MCF 10A (cell line): ENCODE results near the gene ADAM17. TPM values are rescaled to one million over a fixed set of nuclear protein-coding genes. Genes with fewer than 3 reads are reported as not detected.

Experiments
- BruUV-seq: library from RNA; stranded (reverse); fragments of 400-500 nt; replicated peaks from 2 replicates; lab custom pipeline; 2021; lab: Mats Ljungman, UMichigan
- CTCF ChIA-PET: fragments of 300-600 bp; sonication (Branson Sonifier 250); formaldehyde crosslinking; extraction: SDS; loops from one replicate; lab custom pipeline; 2021; ENCODE audit warnings: antibody characterized with exemption, inconsistent platforms; lab: Yijun Ruan, JAX
- POLR2A ChIA-PET: fragments of 300-600, 350-650 bp; sonication (Branson Sonifier 250); formaldehyde crosslinking; extraction: SDS; loops from one replicate; lab custom pipeline; 2020; ENCODE audit warnings: antibody characterized with exemption, inconsistent platforms; lab: Yijun Ruan, JAX
- DNase-seq: peaks from one replicate; pipeline ENCODE4 v3.0.0-alpha.2; 2018; ENCODE audit not compliant: unreplicated experiment
- H3K27ac Mint-ChIP-seq: one replicate; pipeline ENCODE4 v1.8.0; 2022; ENCODE audit warnings: mild to moderate bottlenecking, low read depth, mixed read lengths; ENCODE audit not compliant: unreplicated experiment
- H3K27me3 Mint-ChIP-seq: one replicate; pipeline ENCODE4 v1.8.0; 2022; ENCODE audit warnings: mixed read lengths; ENCODE audit not compliant: insufficient read depth, unreplicated experiment
- H3K36me3 Mint-ChIP-seq: one replicate; pipeline ENCODE4 v1.8.0; 2022; ENCODE audit warnings: mild to moderate bottlenecking, moderate library complexity, mixed read lengths; ENCODE audit not compliant: insufficient read depth, unreplicated experiment
- H3K4me1 Mint-ChIP-seq: one replicate; pipeline ENCODE4 v1.8.0; 2022; ENCODE audit warnings: mixed read lengths; ENCODE audit not compliant: insufficient read depth, unreplicated experiment
- H3K4me3 Mint-ChIP-seq: one replicate; pipeline ENCODE4 v1.8.0; 2022; ENCODE audit warnings: mild to moderate bottlenecking, moderate library complexity, mixed read lengths; ENCODE audit not compliant: unreplicated experiment
- H3K9me3 Mint-ChIP-seq: one replicate; pipeline ENCODE4 v1.8.0; 2022; ENCODE audit warnings: mixed read lengths; ENCODE audit not compliant: unreplicated experiment
- intact Hi-C: fragments of 100-400 bp; cut with micrococcal nuclease; formaldehyde crosslinking; loops from 2 replicates; pipeline ENCODE4 v1.14.1; 2022
- total RNA-seq: library from RNA; stranded (reverse); gene quantifications from 2 replicates; pipeline ENCODE4 v1.2.3, GENCODE V29; 2022
- TF ChIP-seq, protein P1 (sequence below): fragments of 200-600 bp; IDR thresholded peaks from one replicate; pipeline ENCODE4 v1.8.0; 2022; ENCODE audit warnings: antibody characterized with exemption, mild to moderate bottlenecking; ENCODE audit not compliant: unreplicated experiment

The ADAM17 gene
- total RNA-seq, 1 experiment from 2014 or later = 44.3 TPM

DNA sequence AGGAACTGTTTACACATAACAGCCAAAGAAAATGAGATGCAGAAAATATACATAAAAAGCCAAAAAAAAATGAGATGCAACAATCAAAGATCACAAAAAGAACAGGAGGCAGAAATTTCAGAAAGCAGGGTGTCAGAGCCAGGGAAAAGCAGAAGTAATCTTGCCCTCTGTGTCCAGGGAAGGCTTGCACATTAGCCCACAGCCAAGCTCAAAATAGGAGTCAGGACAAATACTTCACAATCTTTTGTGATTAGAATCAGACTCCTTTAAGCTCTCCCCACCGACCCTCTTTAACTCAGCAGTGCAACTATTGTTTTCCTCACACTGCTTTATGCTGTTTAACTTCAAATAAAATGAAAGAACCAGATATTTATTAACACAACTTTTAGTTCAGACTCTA lies 46.7 kb downstream of the ADAM17 start:
- Mint-ChIP-seq H3K27ac (no peak overlapping the region), H3K27me3 (no peaks in the 10 kb centered on the region), H3K4me1 (no peaks in the 10 kb centered on the region), H3K36me3 (peaks cover 77% of the 10 kb centered on the region), H3K4me3 (no peak overlapping the region), H3K9me3 (no peaks in the 10 kb centered on the region)
- DNase-seq = no peak
- CTCF ChIA-PET = interaction anchor here (1.1 kb wide), 1 partner anchor 46 kb away, joined by 4 read pairs; no protein-coding TSS in a partner anchor
- intact Hi-C loops = no loop called here
- POLR2A ChIA-PET = interaction anchor here (0.7 to 1.2 kb wide), 2 partner anchors 24 to 121 kb away, joined by 3 to 6 read pairs; no protein-coding TSS in a partner anchor
- BruUV-seq = no TSS peak
- TF ChIP-seq, protein P1, sequence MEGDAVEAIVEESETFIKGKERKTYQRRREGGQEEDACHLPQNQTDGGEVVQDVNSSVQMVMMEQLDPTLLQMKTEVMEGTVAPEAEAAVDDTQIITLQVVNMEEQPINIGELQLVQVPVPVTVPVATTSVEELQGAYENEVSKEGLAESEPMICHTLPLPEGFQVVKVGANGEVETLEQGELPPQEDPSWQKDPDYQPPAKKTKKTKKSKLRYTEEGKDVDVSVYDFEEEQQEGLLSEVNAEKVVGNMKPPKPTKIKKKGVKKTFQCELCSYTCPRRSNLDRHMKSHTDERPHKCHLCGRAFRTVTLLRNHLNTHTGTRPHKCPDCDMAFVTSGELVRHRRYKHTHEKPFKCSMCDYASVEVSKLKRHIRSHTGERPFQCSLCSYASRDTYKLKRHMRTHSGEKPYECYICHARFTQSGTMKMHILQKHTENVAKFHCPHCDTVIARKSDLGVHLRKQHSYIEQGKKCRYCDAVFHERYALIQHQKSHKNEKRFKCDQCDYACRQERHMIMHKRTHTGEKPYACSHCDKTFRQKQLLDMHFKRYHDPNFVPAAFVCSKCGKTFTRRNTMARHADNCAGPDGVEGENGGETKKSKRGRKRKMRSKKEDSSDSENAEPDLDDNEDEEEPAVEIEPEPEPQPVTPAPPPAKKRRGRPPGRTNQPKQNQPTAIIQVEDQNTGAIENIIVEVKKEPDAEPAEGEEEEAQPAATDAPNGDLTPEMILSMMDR = no peak

DNA sequence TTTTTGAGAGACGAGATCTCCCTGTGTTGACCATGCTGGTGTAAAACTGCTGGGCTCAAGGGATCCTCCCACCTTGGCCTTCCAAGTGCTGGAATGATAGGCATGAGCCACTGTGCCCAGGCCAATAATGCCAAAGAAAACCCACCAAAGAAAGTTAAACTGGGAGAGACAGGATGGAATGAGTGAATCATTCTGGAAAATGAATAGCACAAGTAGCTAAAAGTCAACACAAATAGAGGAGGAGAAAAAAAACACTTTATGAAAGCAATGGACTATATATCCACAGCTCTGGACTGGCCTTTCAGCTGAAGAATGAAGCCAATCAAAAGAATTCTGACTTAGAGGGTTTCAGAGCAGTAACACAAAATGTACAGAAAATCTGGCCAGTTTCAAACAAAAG lies 57.4 kb downstream of the ADAM17 start:
- Mint-ChIP-seq H3K27ac (no peak overlapping the region), H3K4me3 (no peak overlapping the region), H3K36me3 (peaks cover 93% of the 10 kb centered on the region), H3K4me1 (peaks cover 4% of the 10 kb centered on the region), H3K9me3 (no peaks in the 10 kb centered on the region), H3K27me3 (no peaks in the 10 kb centered on the region)
- DNase-seq = no peak
- BruUV-seq = no TSS peak
- intact Hi-C loops = no loop called here
- TF ChIP-seq, protein P1 = no peak
- POLR2A ChIA-PET = no interaction called here
- CTCF ChIA-PET = interaction anchor here (0.7 kb wide), 1 partner anchor 22 kb away, joined by 3 read pairs; no protein-coding TSS in a partner anchor

DNA sequence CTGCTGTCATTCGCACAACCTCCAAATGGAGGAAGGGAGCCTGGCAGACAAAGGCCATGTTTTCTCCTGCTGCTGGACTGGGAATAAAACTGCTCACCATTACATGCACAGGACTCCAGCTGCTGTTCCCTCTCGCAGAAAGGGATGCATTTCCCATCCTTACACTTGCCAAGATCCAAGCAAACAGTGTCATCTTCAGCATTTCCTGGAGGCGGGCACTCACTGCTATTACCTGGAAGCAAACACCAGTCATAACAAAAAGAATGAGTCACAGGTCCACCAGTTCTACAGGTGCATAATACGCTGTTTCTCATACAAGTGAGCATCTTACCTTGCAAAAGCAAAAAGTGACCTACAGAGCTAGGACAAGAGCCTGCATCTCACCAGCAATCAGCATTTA lies 58.6 kb downstream of the ADAM17 start:
- peaks cover under 1% of the 10 kb centered on the region for H3K4me1 Mint-ChIP-seq
- no peak overlapping the region for H3K27ac Mint-ChIP-seq
- H3K9me3 Mint-ChIP-seq = no peaks in the 10 kb centered on the region
- ChIA-PET POLR2A (no interaction called here), CTCF (no interaction called here)
- TF ChIP-seq, protein P1 = no peak
- BruUV-seq = no TSS peak
- H3K4me3 Mint-ChIP-seq = no peak overlapping the region
- intact Hi-C loops = no loop called here
- peak; percentile 47 for DNase-seq
- no peaks in the 10 kb centered on the region for H3K27me3 Mint-ChIP-seq
- H3K36me3 Mint-ChIP-seq = peaks cover 88% of the 10 kb centered on the region

DNA sequence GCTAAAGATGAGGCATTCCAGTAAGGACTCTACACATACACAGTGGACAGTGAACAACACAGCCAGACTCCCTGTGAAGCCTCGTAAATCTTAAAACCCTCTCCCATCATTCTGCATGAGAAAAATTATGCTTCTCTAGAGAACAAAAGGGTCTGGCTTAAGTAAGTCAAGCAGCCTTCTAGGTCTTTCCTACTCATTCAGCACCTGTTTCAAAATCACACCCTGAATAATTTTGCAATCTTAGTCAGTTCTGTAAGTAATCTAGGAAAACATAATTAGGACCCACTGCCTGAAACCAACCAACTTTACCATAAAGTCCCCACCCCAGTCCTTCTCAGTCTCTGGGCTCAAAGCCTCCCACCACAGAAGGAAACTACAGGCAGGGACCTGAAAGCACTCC lies 61.5 kb downstream of the ADAM17 start:
- Mint-ChIP-seq H3K27ac (peak overlapping the region; percentile 37), H3K4me1 (no peaks in the 10 kb centered on the region), H3K27me3 (no peaks in the 10 kb centered on the region), H3K4me3 (no peak overlapping the region), H3K9me3 (no peaks in the 10 kb centered on the region), H3K36me3 (peaks cover 93% of the 10 kb centered on the region)
- CTCF ChIA-PET = interaction anchor here (0.6 kb wide), 1 partner anchor 916 kb away, joined by 3 read pairs; no protein-coding TSS in a partner anchor
- POLR2A ChIA-PET = interaction anchor here (0.7 to 0.9 kb wide), 2 partner anchors 61 to 1108 kb away, joined by 3 read pairs; partner anchors contain the start of gene ADAM17
- TF ChIP-seq, protein P1 = no peak
- no peak for DNase-seq
- intact Hi-C loops = no loop called here
- BruUV-seq = no TSS peak
